Transverse colon (tissue), 3 donors: ENCODE results near the gene LSR.

Source experiments
- CTCF ChIP-seq, 5 experiments: fragments of 200-600 bp in 3 of 5; fragments of 450-650 bp in 2 of 5; sonication (generic) in 3 of 5; IDR thresholded peaks; 1 replicate in 2 of 5; 2 replicates in 3 of 5; pipeline ENCODE4 v1.5.1; 2016 to 2017; ENCODE audit warnings: antibody characterized with exemption in 5 of 5, inconsistent platforms in 3 of 5, mild to moderate bottlenecking in 2 of 5, moderate library complexity in 1 of 5
- EP300 ChIP-seq: sonication (generic); formaldehyde crosslinking; IDR thresholded peaks from one replicate; pipeline ENCODE4 v1.6.1; 2017; ENCODE audit warnings: antibody characterized with exemption, low read depth
- POLR2A ChIP-seq: fragments of 450-650 bp; IDR thresholded peaks from one replicate; pipeline ENCODE4 v1.6.1; 2016; ENCODE audit warnings: antibody characterized with exemption, mild to moderate bottlenecking, moderate library complexity

GRCh38 chr19:35316560-35316959 lies 67.8 kb downstream of the LSR start:
- TF ChIP-seq CTCF (IDR thresholded peaks at IDR 0.05) (no peak), EP300 (no peak), POLR2A (no peak)
